H9 (cell line): ENCODE data around the gene ZNF264. TPM values are rescaled to one million over a fixed set of nuclear protein-coding genes. Genes with fewer than 3 reads are reported as not detected.

Experiments
- DNase-seq: peaks from one replicate; pipeline ENCODE4 v3.0.0-alpha.2; 2017
- H2AFZ ChIP-seq: one replicate; pipeline ENCODE4 v1.6.1; 2013; ENCODE audit warnings: mild to moderate bottlenecking, low read length, control low read depth, moderate library complexity
- H2AK5ac ChIP-seq: 2 replicates; pipeline ENCODE4 v1.6.1; 2013; ENCODE audit warnings: low read length, control low read depth, mixed read lengths; ENCODE audit not compliant: insufficient read length
- H2BK120ac ChIP-seq: one replicate; pipeline ENCODE4 v1.6.1; 2013; ENCODE audit warnings: low read depth, mild to moderate bottlenecking, low read length, control low read depth, inconsistent platforms; ENCODE audit not compliant: poor library complexity, severe bottlenecking
- H2BK12ac ChIP-seq: 2 replicates; pipeline ENCODE4 v1.6.1; 2013; ENCODE audit warnings: low read length, control low read depth, mixed read lengths, low read depth; ENCODE audit not compliant: insufficient read length
- H2BK15ac ChIP-seq: 2 replicates; pipeline ENCODE4 v1.6.1; 2013; ENCODE audit warnings: low read depth, low read length, control low read depth
- H2BK20ac ChIP-seq: one replicate; pipeline ENCODE4 v1.6.1; 2013; ENCODE audit warnings: low read depth, mild to moderate bottlenecking, low read length, control low read depth, inconsistent platforms; ENCODE audit not compliant: poor library complexity, severe bottlenecking
- H2BK5ac ChIP-seq: 2 replicates; pipeline ENCODE4 v1.6.1; 2013; ENCODE audit warnings: low read length, control low read depth, mixed read lengths; ENCODE audit not compliant: insufficient read length
- H3K14ac ChIP-seq: 2 replicates; pipeline ENCODE4 v1.6.1; 2013; ENCODE audit warnings: low read length, control low read depth; ENCODE audit not compliant: insufficient read depth
- H3K18ac ChIP-seq: 2 replicates; pipeline ENCODE4 v1.6.1; 2013; ENCODE audit warnings: low read depth, mild to moderate bottlenecking, mixed read lengths, low read length, control low read depth; ENCODE audit not compliant: insufficient read length
- H3K23ac ChIP-seq: 2 replicates; pipeline ENCODE4 v1.6.1; 2013; ENCODE audit warnings: low read length, control low read depth, mixed read lengths, low read depth; ENCODE audit not compliant: insufficient read length
- H3K23me2 ChIP-seq: 2 replicates; pipeline ENCODE4 v1.6.1; 2013; ENCODE audit warnings: low read depth, mild to moderate bottlenecking, mixed read lengths, low read length, control low read depth; ENCODE audit not compliant: insufficient read length, poor library complexity, severe bottlenecking
- H3K27ac ChIP-seq: 2 replicates; pipeline ENCODE4 v1.5.1; 2013; ENCODE audit warnings: low read length, control low read depth, mixed read lengths, low read depth; ENCODE audit not compliant: insufficient read length
- H3K27me3 ChIP-seq: 2 replicates; pipeline ENCODE4 v1.6.1; 2013; ENCODE audit warnings: low read length, control low read depth, inconsistent platforms; ENCODE audit not compliant: insufficient read depth
- H3K4ac ChIP-seq: 2 replicates; pipeline ENCODE4 v1.6.1; 2013; ENCODE audit warnings: low read depth, mild to moderate bottlenecking, control low read depth, inconsistent platforms, low read length, moderate library complexity
- H3K4me1 ChIP-seq: 2 replicates; pipeline ENCODE4 v1.6.1; 2013; ENCODE audit warnings: low read length, control low read depth, inconsistent platforms; ENCODE audit not compliant: insufficient read depth
- H3K4me2 ChIP-seq: 2 replicates; pipeline ENCODE4 v1.6.1; 2013; ENCODE audit warnings: low read length, control low read depth, mixed read lengths; ENCODE audit not compliant: insufficient read length, insufficient read depth
- H3K56ac ChIP-seq: 2 replicates; pipeline ENCODE4 v1.6.1; 2013; ENCODE audit warnings: low read depth, mild to moderate bottlenecking, mixed read lengths, low read length, control low read depth; ENCODE audit not compliant: insufficient read length
- H3K79me1 ChIP-seq: 2 replicates; pipeline ENCODE4 v1.6.1; 2013; ENCODE audit warnings: low read depth, mild to moderate bottlenecking, moderate library complexity, low read length, control low read depth, inconsistent platforms; ENCODE audit not compliant: insufficient read depth, poor library complexity, severe bottlenecking
- H3K79me2 ChIP-seq: 2 replicates; pipeline ENCODE4 v1.6.1; 2013; ENCODE audit warnings: low read length, control low read depth, inconsistent platforms; ENCODE audit not compliant: insufficient read depth
- H3K9ac ChIP-seq: 2 replicates; pipeline ENCODE4 v1.6.1; 2013; ENCODE audit warnings: low read length, control low read depth, mixed read lengths; ENCODE audit not compliant: insufficient read length; ENCODE audit errors: extremely low read depth
- H3K9me3 ChIP-seq: one replicate; pipeline ENCODE4 v1.6.1; 2013; ENCODE audit warnings: low read depth, low read length, inconsistent platforms; ENCODE audit not compliant: control insufficient read depth
- H3T11ph ChIP-seq: one replicate; pipeline ENCODE4 v1.6.1; 2013; ENCODE audit warnings: mild to moderate bottlenecking, low read length, control low read depth, inconsistent platforms
- H4K20me1 ChIP-seq: one replicate; pipeline ENCODE4 v1.6.1; 2013; ENCODE audit not compliant: control insufficient read depth, insufficient read length, insufficient read depth
- H4K5ac ChIP-seq: 2 replicates; pipeline ENCODE4 v1.6.1; 2013; ENCODE audit warnings: low read depth, mild to moderate bottlenecking, mixed read lengths, low read length, control low read depth; ENCODE audit not compliant: insufficient read length
- H4K8ac ChIP-seq: replicated peaks from 2 replicates; pipeline ENCODE4 v1.6.1; 2013; ENCODE audit warnings: low read length, control low read depth, mixed read lengths, low read depth; ENCODE audit not compliant: insufficient read length
- H4K91ac ChIP-seq: 2 replicates; pipeline ENCODE4 v1.6.1; 2013; ENCODE audit warnings: low read depth, mild to moderate bottlenecking, moderate library complexity, mixed read lengths, low read length, control low read depth; ENCODE audit not compliant: insufficient read length
- H3K27ac Mint-ChIP-seq, 3 experiments: 2 replicates in 2 of 3; 3 replicates in 1 of 3; pipeline ENCODE4 v1.8.0; 2020 to 2021; ENCODE audit warnings: mixed read lengths in 3 of 3, mild to moderate bottlenecking in 1 of 3, moderate library complexity in 1 of 3
- H3K27me3 Mint-ChIP-seq: 2 replicates; pipeline ENCODE4 v1.8.0; 2021; ENCODE audit warnings: low read depth, mild to moderate bottlenecking, moderate library complexity, mixed read lengths
- H3K36me3 Mint-ChIP-seq, 3 experiments: 2 replicates in 2 of 3; 3 replicates in 1 of 3; pipeline ENCODE4 v1.8.0; 2020 to 2021; ENCODE audit warnings: low read depth in 3 of 3, mixed read lengths in 3 of 3; ENCODE audit not compliant: insufficient read depth in 1 of 3
- H3K4me1 Mint-ChIP-seq, 2 experiments: 2 replicates each; pipeline ENCODE4 v1.8.0; 2020; ENCODE audit warnings: mixed read lengths in 2 of 2
- H3K4me3 Mint-ChIP-seq, 2 experiments: 2 replicates in 1 of 2; 3 replicates in 1 of 2; pipeline ENCODE4 v1.8.0; 2020 to 2021; ENCODE audit warnings: mild to moderate bottlenecking in 2 of 2, mixed read lengths in 2 of 2, moderate library complexity in 1 of 2
- H3K9me3 Mint-ChIP-seq, 2 experiments: 2 replicates in 1 of 2; 3 replicates in 1 of 2; pipeline ENCODE4 v1.8.0; 2020; ENCODE audit warnings: mild to moderate bottlenecking in 2 of 2, mixed read lengths in 2 of 2, moderate library complexity in 1 of 2
- CTCF ChIP-seq: fragments of 200-600 bp; sonication (generic); conservative IDR thresholded peaks from 3 replicates; pipeline ENCODE4 v1.8.0; 2021; ENCODE audit warnings: antibody characterized with exemption, mild to moderate bottlenecking
- WGBS: extraction: QIAGEN DNeasy Blood & Tissue Kit; methylation state at CpG from one replicate; pipeline ENCODE4 v1.1.7; 2013; ENCODE audit warnings: missing lambda C conversion rate, low lambda C conversion rate, mixed read lengths; ENCODE audit not compliant: insufficient read length; ENCODE audit errors: extremely low coverage; 5-methylcytosine and 5-hydroxymethylcytosine counted together
- total RNA-seq: library from RNA; stranded (reverse); gene quantifications from 2 replicates; pipeline ENCODE4 v1.2.1, GENCODE V29; 2021

The ZNF264 gene
- total RNA-seq, 1 experiment from 2014 or later: 25.3 TPM

- Histone ChIP-seq H2BK5ac (no peak overlapping the region), H3K9ac (no peak overlapping the region), H3K9me3 (peaks cover 16% of the 10 kb centered on the region), H2AFZ (no peak overlapping the region), H3K79me1 (no peaks in the 10 kb centered on the region), H3K14ac (no peak overlapping the region), H3K4me1 (no peaks in the 10 kb centered on the region), H2BK12ac (no peak overlapping the region), H3K56ac (no peak overlapping the region), H3K23ac (no peak overlapping the region), H3K4ac (no peak overlapping the region), H4K8ac (no peak overlapping the region), H2BK15ac (no peak overlapping the region), H2BK120ac (no peak overlapping the region), H3K79me2 (peaks cover 8% of the 10 kb centered on the region; the same call in 1 of the 2 replicates), H2AK5ac (no peak overlapping the region), H4K20me1 (no peaks in the 10 kb centered on the region), H3K23me2 (peaks cover 12% of the 10 kb centered on the region), H4K91ac (no peak overlapping the region), H2BK20ac (no peak overlapping the region), H3T11ph (no peak overlapping the region), H3K4me2 (peak overlapping the region; percentile 60), H3K18ac (no peak overlapping the region), H3K27ac (no peak overlapping the region), H4K5ac (no peak overlapping the region), H3K27me3 (no peaks in the 10 kb centered on the region)
- H3K36me3 Mint-ChIP-seq: peaks cover 44 to 49% (median 49%) of the 10 kb centered on the region in 3 experiments
- WGBS: no CpG with 5 or more reads among the region's 3 CpGs
- peaks cover 12 to 17% of the 10 kb centered on the region in 2 experiments for H3K4me1 Mint-ChIP-seq
- DNase-seq: no peak
- peaks cover 48 to 50% of the 10 kb centered on the region in 2 experiments for H3K9me3 Mint-ChIP-seq
- no peak for TF ChIP-seq CTCF
- peak overlapping the region; percentile 95 to 97 for H3K4me3 Mint-ChIP-seq
- peaks cover 19% of the 10 kb centered on the region for H3K27me3 Mint-ChIP-seq
- no peak overlapping the region for H3K27ac Mint-ChIP-seq
Measured at GRCh38 chr19:57190301-57190700, 999 bp upstream of the ZNF264 start.
